ENCODE results near the gene SLC25A23.
"Not testable (repeated sequence)": the region's sequence is repeated elsewhere in the genome, so short reads cannot be mapped to it uniquely, and the experiment has no call there.

The SLC25A23 gene

DNA sequence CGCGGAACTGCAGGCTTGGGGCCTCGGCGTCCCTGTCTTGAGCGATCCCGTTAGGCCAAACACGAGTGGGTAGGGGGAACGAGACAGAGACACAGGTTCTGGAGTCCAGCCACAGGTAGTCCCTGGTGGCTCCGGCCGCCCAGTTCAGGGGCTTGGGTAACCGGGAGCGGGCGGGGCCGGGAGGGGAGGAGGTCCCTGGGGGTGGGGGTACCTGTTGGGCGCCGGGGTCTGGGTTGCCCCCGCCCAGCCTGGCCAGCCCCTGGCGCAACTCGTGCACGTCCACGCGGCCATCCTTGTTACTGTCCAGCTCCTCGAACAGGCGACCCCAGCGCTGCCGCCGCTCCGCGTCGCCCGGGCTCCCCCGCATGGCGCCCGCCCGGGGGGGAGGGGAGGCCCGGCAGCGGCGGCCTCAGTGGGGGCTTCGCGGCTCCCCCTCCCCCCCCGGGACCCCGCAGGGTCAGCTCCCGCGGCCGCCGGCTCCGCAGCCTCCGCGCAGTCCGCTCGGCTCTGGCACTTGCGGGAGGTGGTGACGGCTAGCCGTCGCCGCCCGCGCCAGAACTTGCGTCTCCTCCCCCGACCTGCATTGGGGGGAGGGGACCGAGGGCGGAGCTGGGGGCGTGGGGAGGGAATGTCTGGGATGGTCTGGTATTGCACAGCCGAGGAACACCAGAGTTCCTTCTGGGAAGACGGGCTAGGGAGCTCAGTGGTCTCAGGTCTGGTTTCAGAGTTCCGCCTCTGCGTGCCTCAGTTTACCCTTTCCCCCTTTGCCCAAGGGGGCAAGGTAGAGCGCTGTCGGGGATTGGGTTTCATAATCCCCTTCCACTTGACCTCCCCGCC, at the start of gene SLC25A23:
SLC25A23 (minus strand) TSS at position 531 of the 837 bp plus-strand sequence; CDS start at position 367, 164 bp downstream.
- DNase-seq = peak; percentile 71

DNA sequence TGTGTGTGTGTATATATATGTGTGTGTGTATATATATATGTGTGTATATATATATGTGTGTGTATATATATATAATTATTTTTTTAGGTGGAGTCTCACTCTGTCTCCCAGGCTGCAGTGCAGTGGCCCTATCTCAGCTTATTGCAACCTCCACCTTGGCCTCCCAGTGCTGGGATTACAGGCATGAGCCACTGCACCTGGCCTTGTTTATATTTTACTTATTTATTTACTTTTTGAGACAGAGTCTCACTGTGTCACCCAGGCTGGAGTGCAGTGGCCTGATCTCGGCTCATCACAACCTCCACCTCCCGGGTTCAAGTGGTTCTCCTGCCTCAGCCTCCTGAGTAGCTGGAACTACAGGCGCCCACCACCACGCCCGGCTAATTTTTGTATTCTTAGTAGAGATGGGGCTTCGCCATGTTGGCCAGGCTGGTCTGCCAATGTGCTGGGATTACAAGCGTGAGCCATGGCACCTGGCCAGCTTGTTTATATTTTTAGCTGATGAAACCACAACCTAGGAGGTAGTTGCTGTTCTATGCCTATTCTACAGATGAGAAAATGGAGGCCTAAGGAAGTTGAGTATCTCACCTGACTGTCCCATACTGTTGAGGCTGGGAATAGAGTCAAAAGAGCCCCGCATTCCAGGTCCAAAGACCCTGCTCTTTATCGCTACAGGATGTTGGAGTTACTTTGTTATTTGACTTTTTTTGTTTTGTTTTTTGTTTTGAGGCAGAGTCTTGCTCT, 48.6 kb upstream of the SLC25A23 start:
- not testable (repeated sequence) for DNase-seq

- DNase-seq = no peak
Observed at GRCh38 chr19:6503407-6504201, 44.0 kb upstream of the SLC25A23 start.

- no peak for DNase-seq
Observed at GRCh38 chr19:6501740-6502648, 42.4 kb upstream of the SLC25A23 start, which contains the start of gene TUBB4A. Gene TUBB4A (minus strand): TSS chr19:6502309. CDS start chr19:6502212, 97 bp downstream.

DNA sequence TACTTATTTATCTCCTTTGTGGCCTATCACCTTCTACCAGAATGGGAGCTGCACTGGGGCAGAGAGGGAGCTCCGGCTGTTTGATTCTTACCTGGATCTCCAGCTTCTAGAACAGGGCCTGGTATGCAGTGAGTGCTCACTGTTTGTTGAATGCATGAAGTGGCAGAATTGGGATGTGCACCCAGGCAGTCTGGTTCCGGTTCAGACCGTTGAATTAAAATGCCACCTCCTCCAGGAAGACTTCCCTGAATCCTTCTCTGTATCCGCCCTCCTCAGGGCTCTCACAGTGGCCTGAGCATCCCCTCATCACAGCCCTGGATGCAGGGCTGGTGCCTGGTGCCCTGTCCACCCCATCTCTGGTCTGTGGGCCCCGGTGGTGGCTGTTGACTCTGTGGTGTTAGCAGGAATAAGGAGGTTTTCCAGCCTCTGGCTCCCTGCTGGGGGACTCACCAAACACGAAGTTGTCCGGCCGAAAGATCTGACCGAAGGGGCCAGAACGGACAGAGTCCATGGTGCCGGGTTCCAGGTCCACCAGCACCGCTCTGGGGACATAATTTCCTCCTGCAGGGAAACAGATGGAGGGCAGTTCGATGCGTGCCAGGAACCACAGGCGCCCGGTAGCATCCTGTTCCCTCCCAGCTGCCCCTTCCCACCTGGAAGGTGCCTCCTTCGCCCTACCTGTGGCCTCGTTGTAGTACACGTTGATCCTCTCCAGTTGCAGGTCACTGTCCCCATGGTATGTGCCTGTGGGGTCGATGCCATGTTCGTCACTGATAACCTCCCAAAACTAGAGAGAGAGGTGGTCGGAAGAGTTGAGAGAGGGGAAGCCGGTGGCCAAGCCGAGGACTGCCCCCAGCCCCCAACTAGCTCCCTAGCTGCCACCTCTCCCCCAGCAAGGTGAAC, 41.5 kb upstream of the SLC25A23 start:
- DNase-seq = no peak

DNA sequence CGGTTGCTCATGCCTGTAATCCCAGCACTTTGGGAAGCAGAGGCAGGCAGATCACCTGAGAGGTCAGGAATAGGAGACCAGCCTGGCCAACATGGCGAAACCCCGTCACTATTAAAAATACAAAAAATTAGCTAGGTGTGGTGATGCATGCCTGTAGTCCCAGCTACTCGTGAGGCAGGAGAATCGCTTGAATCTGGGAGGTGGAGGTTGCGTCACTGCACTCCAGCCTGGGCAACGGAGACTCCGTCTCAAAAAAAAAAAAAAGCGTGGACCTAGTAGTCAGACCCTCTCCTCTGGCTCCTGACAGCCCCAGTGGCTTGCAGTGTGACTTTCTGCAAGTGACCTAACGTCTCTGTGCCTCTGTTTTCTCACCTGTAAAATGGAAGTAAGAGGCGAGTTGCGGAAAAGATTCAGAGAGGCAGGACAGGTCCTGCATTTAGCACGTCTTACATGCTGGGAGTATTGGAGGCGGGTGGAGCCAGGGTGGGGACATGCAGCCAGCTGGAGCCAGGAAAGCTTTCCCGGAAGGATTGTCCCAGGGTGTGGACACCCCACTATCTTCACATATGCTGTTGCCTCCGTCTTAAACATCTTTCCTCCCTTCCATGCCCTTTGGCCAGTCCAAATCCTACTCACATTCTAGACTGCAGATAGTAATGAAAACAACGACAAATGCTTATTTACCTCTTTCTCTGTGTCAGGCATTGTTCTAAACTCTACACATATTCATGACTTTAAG, 39.6 kb upstream of the SLC25A23 start:
- no peak for DNase-seq

- DNase-seq = no peak
Observed at GRCh38 chr19:6498294-6499036, 38.9 kb upstream of the SLC25A23 start.

DNA sequence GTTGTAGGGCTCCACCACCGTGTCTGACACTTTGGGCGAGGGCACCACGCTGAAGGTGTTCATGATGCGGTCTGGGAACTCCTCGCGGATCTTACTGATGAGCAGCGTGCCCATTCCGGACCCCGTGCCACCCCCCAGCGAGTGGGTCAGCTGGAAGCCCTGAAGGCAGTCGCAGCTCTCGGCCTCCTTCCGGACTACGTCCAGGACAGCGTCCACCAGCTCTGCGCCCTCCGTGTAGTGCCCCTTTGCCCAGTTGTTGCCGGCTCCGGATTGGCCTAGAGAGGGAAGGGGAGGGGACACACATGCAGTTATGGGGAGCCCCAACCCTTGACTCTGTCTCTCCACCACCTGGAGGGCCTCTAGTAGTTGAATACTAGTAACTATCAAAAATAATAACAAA, 36.4 kb upstream of the SLC25A23 start:
- DNase-seq = no peak

GRCh38 chr19:6494438-6495036, 34.9 kb upstream of the SLC25A23 start:
- DNase-seq = no peak

DNA sequence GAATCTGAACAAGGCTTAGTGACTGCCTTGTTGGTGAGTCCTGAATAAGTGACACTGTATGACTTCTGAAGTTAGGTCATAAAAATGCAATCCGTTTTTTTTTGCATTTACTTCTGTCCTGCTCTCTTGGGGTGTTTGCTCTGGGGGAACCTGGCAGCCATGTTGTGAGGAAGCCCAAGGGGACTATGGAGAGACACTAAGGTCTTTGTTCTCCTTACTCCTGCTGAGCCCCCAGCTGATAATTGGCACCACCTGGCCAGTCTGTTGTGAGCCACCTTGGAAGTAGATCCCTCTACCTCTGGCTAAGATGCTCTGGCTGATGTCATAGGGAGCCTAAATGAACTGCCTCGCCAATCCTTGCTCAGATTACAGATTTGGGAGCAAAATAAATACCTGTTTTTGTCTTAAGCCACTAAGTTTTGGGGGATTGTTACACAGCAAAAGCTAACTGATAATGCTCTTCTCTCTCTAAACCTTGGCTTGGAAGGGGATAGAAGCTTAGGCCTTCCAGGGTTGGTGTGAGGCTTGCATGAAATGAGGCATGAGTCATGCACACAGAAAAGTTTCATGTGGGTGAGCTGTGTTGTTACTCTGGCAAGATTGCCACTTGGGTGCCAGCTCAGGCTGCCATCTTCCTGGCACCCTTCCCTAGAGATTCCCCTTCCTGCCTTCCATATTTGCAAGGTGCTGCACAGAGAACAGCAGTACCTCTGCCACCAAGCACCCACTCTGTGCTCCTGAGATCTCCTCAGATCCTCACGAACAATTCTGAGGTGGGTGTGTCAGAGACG, 32.4 kb upstream of the SLC25A23 start:
- DNase-seq = no peak

GRCh38 chr19:6490134-6490533, 30.5 kb upstream of the SLC25A23 start:
- DNase-seq = no peak

DNA sequence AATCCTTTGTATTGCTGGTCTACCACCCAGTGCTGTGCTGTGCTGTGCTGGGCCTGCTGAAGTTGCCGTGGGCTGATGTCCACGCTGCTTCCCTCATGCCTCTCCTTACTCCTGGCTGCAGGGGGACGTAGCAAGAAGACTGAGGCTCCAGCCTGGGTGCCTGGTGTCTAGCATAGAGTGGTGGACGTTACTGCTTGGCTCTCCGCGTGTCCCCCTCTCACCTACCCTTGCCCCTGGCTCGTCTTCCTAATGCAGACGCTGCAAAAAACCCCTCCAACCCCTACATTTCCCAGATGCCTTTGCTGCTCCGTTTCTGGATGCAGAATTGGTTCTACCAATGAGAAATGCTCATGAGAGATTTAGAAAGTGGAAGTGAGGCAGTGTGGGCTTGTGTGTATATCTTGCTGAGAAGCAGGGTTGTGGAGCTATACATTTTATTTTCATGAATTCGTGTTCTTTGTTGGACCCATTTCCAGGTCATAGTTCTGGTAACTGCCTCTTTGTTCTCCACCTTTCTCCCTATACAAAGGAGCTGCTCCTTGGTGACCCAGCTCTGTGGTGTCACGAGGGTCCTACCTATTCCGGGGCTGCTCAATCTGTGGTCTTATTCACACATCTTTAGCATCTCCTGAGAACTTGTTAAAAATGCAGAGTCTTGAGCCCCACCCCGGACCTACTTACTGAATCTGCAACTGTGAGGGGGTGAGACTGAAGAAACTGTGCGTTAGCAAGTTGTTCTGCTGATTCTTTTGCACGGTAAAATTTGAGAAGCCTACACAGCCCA, 29.9 kb upstream of the SLC25A23 start:
- DNase-seq = peak; percentile 69

GRCh38 chr19:6484831-6485230, 25.2 kb upstream of the SLC25A23 start:
- DNase-seq = no peak

- no peak for DNase-seq
Observed at GRCh38 chr19:6484230-6484629, 24.6 kb upstream of the SLC25A23 start.

DNA sequence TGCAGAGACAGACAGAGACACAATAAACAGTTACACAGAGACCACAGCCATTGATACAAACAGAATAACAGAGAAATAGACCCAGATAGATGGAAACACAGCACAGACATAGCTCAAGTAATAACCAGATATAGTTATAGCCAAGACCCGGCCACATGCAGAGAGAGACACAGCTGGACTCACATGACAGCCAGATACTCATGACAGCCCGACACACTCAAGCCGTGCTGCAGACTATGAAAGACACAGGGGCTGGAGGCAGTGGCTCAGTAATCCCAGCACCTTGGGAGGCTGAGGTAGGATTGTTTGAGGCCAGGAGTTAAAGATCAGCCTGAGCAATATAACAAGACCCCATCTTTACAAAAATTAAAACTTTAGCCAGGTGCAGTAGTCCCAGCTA, 23.6 kb upstream of the SLC25A23 start:
- no peak for DNase-seq

DNA sequence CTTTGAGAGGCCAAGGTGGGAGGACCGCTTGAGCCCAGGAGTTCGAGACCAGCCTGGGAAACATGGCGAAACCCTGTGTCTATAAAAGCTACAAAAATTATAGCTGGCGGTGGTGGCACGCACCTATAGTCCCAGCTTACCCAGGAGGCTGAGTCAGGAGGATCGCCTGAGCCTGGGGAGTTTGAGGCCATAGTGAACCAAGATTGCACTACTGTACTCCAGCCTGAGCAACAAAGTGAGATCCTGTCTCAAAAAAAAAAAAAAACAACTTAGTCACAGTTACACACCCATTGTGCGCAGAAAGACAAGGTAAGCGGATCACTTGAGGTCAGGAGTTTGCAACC, 22.7 kb upstream of the SLC25A23 start:
- no peak for DNase-seq

- DNase-seq = peak; percentile 79
Observed at GRCh38 chr19:6481541-6482342, 22.1 kb upstream of the SLC25A23 start, which contains the start of gene DENND1C. Gene DENND1C (minus strand): TSS chr19:6481787. CDS start chr19:6481695, 92 bp downstream.
